Stimulated activated CD8-positive, alpha-beta memory T cell treated with anti-CD3 and anti-CD28 coated beads, Interleukin-2, amount 100 ng/mL, for 1 hour (primary cell): ENCODE results near the gene TADA2B.

Experiments used
- DNase-seq, 2 donors: peaks; one replicate each; pipeline ENCODE4 v3.0.0-alpha.2; 2020; ENCODE audit warnings: low read depth in 2 of 2

Gene TADA2B

DNA sequence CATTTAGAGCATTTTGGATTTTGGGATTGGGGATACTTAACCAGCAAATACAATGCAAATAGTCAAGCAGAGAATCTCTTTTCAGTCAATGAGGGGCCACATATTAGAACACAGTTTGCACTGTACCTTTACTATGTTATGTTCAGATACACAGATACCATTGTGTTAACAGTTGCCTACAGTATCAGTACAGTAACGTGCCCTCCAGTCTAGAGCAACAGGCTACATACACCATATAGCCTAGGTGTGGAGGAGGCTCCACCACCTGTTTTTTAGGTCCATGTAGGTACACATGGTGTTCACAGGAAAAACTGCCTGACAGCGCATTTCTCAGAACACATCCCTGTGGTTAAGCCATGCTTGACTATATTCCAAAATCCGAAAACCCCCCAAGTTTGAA, 15.6 kb downstream of the TADA2B start:
- DNase-seq, result no peak

DNA sequence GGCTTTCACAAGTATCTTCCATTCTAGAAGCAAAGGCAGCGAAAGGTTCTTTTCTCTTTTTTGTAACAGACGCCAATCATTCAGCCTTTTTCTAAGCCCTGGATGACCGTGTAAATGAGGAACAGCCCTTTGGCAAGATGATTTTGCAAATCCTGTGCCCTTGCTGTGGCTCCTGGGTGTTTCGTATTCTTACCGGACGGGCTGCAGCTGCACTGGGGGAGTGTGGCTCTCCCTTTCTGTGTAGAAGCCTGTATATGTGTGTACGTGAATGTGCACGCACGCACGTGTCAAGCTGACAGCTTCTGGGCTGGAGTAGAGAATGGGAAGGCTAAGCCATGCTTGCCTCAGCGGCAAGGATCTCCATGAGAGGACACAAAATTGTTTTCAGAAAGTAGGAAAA, 16.5 kb downstream of the TADA2B start:
- DNase-seq, result no peak

DNA sequence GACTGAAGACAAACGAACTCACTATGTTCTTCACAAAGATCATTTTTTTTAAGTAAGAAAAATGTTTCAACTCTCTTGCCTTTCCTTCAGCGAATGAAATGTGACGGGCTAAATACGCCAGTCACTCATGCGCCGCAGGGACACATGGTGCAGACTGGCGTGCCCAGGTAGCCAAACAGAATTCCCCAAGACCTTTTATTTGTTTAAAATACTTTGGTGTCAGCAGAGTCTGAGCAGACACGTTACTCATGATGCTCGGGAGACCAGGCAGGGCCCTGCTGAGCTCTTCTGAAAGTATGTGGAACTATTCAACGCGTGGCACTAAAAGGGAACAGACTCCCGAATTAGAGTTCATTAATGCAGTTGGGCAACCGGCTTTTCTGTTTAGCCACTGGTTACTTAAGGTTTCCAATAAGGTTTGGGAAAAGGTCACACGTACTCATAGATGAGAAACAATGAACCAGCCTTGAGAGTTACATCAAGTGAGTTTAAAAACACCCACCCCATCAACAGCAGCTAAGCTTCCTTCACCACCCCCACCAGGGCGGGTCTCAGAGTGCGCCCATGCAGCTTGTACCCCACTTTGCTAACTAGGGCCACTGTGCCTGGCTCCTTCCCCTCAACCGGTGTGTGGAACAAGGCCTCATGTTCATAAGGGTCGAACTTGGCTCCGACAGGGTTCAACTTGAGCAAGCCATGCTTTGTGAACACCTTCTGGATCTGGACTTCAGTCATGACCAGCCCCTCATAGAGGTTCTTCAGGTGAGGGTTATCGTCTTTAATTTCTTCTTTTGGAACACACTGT, 17.4 kb downstream of the TADA2B start:
- DNase-seq, result no peak

DNA sequence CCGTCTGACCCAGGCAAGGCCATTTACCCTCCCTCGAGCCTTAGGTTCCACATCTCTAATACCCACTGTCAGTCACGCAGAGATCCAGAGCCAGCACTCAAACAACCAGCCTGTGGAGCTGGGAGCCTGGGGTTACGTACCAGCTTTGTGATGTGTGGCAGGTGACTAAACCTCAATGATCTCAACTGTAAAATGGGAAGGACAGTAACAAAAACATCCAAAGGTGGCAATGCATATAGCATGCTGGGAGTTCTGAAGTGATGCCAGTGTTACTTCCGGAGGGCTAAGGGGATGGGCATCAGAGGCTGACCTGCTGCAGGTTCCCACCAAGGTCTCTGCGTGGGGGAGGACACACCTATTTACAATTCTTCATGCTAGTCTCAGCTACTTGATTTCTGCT, 18.6 kb downstream of the TADA2B start:
- no peak for DNase-seq

DNA sequence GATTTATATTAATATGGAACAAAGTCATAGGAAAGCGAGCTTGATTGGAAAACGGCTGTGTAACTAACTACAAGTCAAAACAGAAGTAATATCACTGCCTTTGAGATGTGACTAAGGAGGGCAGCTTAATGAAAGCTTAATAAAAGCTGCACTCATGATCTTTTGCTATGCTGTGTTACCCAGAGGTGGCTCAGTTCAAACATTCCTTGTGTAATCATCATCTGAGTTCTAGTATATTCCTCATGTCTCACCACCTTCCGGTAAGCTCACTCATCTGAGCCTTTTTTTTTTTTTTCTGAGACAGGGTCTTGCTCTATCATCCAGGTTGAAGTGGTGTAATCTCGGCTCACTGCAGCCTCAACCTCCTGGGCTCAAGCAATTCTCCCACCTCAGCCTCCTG, 19.6 kb downstream of the TADA2B start:
- no peak for DNase-seq

DNA sequence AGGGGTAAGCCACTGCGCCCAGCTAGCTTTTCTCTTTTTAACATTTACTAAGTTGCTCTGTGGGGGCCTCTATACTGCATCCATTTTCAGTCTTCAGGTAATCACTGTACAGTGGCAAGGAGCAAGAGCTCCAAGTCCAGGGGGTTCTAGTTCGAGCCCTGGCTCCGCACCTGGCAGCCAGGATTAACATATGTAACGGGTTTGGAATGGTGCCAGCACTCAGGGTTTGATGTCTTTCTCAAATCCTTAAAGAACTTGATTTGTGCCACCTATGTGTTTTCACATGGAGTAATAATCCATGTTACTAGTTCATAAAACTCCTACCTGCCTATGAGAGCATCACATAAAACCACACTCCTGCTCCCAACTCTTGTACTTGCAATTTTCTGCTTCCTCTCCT, 20.2 kb downstream of the TADA2B start:
- DNase-seq, result no peak

DNA sequence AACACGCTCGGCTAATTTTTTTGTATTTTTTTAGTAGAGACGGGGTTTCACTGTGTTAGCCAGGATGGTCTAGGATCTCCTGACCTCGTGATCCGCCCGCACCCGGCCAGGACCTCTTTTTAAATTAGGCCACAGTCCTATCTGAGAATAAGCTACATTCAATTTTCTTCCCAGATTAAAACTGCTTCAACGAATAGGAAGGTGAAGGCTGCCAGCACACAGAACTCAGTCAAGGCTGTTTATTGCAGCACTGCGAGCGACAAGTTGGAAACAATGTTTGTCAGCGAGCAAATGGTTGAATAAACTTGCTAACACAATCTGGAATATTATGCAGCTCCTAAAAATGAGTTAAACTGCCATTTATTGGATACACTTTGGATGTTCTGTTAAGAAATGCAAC, 22.8 kb downstream of the TADA2B start:
- no peak for DNase-seq

DNA sequence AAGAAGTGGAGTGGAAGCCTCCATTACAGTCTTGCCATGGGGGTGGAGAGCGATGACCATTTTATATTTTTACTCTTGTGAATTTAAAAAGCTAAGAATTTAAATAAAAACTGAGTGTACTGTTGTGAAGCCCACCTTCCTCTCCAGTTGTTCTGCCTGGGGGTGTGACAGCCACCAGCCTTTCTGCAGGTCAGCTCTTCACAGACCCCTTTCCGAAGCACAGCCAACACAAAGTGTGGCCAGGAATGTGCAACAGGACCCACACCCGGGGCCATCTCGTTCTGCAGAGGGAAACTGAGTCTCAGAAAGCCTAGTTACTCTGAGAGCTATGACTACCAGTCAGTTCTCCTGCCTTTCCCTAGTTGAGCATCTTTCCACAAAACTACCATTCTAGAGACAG, 23.3 kb downstream of the TADA2B start:
- DNase-seq, result no peak

DNA sequence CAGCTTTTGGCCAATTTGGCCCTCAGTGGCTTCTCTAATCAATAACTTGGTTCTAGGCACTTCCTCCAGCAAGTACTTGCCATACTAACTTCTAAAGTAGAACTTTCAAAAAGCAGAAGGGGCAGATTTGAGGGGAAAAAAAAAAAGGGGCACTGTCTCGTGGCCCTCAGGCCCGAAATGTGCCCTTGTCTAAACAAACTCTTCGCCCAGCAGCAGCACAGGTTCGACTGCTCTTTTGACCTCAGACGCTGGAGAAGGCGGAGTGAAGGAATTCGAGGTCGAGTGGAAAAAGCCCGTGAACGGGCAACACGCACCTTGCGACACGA, 23.9 kb downstream of the TADA2B start:
- no peak for DNase-seq

DNA sequence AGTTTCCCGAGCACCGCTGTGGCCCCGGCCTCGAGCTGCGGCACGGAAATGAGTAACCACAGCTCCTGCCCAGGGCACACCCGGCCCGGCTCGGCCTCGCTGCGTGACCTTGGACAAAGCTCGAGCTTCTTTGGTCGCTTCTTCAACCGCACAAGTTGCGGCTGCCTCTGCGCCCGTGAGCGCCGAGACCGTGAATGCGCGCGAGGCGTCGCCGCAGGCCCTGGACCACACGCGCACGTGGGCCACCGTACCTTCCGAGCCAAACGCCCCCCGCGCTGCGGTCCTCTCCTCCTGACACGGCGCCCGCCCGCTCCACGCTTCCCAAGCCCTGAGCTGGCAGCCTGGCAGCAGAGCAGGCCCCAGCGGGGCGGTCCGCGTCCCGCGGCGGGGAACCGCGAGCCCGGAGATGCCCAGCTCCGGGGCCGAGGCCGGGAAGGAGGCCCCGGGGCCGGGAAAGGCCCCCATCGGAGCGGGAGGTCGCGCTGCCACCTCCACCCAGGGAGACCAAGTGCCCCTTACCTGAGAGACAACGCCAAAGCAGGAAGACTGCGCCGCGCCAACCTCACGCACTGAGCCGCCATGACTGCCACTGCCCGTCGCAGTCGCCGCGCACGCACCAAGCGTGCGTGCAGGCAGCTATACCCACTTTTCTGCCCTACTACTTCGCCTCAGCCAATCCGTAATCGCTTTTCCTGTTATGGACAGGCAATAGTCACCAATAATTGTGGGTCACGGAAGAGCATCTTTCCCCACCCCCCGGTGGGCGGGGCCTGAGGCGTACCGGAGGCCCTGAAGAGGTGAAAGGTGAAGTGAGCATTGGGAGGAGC, 24.5 kb downstream of the TADA2B start, which contains the start of gene GRPEL1:
Gene GRPEL1, minus strand, starts transcription at position 613 of the 827 bp plus-strand sequence. Its CDS starts 32 bp downstream, at position 581.
- peak in 1 of 2 donors; percentile 100 for DNase-seq

DNA sequence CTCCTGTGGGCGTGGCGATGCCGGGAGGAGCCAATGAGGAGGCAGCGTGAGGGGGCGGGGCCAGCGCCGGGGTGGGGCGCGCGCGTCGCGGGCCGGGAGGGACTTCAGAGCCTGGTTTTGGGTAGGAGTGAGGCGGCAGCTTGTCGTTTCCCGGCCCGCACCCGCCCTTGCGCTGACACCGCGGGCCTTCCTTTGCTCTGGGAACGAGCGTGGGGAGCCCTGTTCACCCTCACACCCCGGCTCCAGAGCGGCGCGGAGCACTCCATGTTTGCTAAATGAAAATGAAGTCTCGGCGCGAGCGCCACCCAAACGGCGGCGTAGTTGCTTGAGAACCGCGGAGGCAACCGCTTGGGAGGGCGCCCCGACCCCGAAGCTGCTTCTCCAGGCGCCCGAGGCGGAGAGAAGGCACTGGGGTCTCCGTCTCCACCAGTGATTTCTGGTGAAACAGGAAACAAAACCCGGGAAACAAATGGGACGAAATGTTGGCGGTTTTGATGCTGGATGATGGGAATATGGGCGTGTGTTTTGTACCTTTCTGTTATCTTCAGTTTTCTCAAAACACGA, 25.2 kb downstream of the TADA2B start:
- peak in 1 of 2 donors; percentile 100 for DNase-seq

DNA sequence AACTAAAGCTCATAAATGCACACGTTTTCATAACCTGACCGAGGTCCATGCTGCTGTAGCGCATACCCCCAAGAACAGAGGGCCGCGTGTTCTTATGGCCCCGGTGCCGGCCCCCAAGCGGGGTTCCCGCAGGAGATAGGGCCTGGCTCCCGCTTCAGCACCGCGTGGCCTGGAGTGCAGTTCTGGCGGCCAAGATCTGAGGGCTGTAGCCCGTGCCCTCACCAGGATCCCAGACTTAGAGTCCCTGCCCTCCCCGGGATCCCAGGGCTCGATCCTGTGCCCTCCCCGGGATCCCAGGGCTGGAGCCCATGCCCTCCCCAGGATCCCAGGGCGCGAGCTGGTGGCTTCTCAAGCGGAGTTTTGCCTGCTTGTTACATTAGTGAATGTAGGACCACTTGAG, 25.7 kb downstream of the TADA2B start:
- no peak for DNase-seq

DNA sequence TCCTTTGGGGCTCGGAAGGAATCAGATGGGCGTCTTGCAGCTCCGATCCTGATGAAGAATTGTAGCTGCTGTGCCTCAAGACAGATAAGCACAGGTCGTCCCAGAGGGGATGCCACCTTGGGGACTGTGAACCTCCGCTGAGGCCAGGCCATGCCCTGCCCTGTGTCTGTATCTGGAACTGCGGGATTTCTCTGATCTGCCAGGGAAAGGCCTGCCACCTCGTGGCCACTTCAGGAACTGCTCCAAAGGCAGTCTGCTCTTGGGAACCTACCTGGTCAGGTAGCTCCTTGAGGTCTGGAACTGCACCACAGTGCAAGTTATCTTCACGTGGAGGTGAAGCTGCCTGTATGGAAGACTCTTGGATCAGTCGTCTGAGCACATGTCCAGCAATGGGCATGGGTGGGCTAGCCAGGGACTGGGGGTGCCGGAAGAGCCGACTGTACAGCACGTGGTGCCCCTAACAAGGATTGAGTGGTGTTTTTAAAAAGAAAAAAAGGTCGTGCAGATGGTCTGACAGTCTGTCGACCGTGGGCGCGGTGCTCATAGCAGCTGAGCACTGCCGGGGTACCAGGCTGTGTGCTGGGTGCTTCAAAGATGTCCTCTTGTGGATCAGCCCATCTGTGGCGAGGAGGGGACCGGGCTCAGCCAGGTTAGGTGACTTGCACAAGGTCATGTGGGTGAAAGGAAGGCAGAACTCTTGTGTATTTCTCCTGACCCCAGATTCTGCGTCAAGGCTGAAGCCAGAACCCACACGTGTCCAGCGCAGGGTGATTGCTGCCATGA, 27.7 kb downstream of the TADA2B start:
- peak; percentile 74 to 77 for DNase-seq

DNA sequence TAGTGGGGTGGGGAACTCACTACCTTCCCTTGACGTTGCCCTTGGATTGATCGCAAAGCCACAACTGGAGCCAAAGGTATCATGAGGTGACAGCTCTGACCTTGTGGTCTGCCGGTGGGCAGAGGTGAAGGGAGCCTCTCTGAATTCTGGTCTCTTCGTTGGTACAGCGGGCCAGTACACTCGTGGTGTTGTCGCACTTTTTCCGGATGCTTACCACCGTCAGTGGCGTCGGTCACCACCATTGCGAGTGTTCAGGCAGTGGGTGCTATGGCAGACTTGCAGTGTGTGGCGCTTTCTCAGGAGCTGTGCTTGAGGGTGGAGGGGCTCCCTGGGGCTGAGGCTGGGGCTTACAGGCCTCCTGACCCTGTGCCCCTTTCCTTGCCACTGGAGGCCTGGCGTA, 29.9 kb downstream of the TADA2B start:
- DNase-seq, result no peak

DNA sequence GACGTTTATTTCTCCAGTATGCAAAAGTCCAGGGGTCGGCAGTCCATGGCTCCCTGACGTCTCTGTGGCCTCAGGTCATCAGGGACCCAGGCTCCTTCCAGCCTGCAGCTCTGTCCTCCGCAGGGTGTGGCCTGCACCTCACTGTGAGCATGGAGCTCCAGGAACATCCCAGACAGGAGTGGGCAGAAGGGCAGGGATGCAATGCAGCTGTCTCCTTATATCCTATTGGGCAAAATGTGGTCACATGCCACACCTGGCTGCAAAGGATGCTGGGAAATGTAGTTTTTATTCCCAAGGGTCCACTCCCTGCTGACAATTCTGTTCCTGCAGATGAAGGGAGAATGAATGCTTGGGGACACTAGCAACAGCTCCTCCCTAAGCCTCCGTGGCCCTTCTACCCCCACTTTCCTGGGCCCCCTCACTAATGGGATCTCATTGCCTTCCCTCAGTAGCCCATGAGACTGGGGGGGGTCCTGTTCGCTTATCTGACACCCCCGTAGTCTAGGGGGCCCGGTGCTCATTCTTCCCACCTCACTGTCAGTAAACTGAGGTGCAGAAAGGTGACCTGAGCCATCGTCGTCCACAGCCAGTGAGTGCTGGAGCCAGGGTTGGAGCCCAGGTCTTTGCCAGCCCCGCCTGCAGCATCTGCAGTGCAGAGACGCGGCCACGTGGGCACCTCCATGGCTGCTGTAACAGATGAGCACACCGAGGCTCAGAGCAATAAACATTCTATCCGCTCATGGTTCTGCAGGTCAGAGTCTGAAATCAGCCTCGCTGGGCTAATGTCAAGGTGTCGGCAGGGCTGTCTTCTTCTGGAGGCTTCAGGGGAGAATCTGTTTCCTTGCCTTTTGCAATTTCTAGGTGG, 30.6 kb downstream of the TADA2B start:
- DNase-seq, result no peak

DNA sequence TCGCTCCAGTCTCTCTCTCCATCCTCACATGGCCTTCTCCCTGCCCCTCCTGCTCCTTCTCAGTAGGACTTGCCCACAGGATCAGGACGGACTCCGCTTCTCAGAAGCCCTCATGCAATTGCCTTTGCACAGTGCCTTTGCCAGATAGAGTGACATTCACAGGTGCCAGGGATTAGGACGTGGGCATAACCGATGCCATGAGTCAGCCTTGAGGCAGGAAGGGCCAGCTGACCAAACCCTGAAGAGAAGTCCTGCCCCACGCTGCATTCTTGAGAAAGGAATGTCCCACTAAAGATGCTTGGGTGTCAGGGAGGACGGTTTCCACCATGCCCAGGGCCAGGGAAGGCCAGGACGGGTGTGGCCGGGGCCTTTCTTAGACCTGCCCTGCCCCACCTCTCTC, 31.3 kb downstream of the TADA2B start:
- no peak for DNase-seq

DNA sequence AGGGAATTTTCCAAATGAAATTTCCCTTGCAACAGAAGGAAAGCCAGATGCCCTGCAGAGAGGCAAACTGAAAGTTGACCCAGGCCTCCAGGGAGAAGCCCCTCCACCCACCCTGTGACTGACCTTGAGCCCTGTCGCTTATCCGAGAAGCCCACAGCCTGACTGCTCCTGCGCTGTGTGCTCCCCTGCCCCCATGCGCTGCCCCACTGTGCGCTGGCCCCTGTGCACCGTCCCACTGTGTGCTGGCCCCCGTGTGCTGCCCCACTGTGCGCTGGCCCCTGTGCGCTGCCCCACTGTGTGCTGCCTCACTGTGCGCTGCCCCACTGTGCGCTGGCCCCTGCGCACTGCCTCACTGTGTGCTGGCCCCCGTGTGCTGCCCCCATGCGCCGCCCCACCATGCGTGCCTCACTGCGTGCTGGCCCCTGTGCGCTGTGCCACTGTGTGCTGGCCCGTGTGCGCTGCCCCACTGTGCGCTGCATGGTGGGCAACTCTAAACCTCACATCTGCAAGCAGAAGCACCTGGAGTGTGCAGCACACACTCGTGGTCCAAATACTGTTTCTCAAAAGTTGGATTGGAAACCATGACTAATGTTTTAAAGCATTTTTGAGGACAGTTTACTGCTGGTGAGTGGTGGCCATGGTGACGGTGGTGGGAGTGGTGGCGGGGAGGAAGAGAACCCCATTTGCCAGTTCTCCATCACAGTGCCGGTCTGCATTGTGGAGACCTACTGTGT, 33.0 kb downstream of the TADA2B start:
- DNase-seq, result no peak

DNA sequence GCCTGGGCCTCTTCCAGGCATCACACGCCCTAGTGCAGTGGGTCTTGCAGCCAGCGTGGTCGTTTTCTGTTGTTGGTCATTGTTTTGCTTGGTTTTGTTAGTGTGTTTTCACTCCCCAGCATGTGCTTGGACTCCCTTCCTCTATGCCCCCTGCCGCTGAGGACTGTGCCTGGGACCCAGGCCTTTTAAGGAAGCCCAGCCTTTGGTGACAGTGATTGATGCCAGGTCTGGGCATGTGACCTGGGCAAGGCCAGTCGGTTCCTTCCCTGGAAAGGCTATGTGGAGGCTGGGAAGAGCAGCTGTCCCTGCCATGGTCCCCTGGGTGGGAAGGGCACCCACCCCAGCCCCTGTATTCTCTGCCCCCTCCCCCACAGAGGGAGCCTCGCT, 33.5 kb downstream of the TADA2B start:
- no peak for DNase-seq

DNA sequence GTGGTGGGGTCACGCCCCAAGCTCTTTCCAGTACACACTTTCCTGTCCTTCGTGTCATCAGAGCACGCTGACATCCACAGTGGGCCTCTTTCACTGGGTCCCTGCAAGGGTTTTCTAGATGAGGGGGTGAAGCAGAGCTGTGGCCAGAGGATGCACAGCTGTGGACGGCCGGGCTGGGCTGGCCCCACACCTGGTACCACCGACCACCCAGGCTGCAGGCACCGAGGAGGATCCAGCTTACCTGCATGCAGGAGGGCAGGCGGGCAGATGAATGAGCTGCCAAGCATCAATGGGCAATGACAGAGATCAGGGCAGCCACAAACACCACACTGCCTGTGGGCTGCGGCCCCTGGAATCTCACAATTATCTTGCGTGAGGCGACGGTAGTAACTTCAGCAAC, 34.2 kb downstream of the TADA2B start:
- DNase-seq, result no peak

DNA sequence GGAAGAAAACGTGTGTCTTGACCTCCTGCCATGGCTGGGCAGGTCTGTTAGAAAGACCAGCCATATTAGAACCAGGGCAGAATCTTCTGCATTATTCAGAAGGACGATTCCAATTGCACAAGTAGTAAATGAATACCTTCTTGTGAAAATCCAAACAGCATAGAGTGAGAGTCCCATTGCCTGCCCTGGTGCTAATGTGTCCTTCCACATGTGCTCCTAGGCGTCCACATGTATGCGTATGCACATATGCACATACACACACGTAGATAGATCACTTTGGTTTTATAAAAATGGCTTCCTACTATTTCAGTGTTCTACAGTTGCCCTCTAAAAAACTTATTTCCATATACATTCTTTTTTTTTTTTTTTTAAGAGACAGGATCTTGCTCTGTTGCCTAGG, 34.9 kb downstream of the TADA2B start:
- no peak for DNase-seq
